Gastrocnemius medialis (tissue), 4 donors: ENCODE measurements around the gene GIGYF2. TPM values are rescaled to one million over a fixed set of nuclear protein-coding genes. Genes with fewer than 3 reads are reported as not detected.
"Not testable (repeated sequence)": the region's sequence is repeated elsewhere in the genome, so short reads cannot be mapped to it uniquely, and the experiment has no call there.

Source experiments
- ATAC-seq, 2 donors: fragments of 150-250 bp; one replicate each; pipeline ENCODE4 v1.9.1; 2016
- DNase-seq, 2 donors: peaks; one replicate each; pipeline ENCODE4 v3.0.0-alpha.2; 2019
- H3K27ac ChIP-seq, 4 donors: fragments of 200-600 bp; sonication (generic); 1 replicate in 1 of 4; 2 replicates in 3 of 4; pipeline ENCODE4 v1.5.1; 2016 to 2018; ENCODE audit warnings: mild to moderate bottlenecking in 2 of 4, moderate library complexity in 1 of 4
- H3K27me3 ChIP-seq, 3 donors: fragments of 200-600 bp; sonication (generic) in 2 of 3; 1 replicate in 1 of 3; 2 replicates in 2 of 3; pipeline versions ENCODE4 v1.5.1 to v1.6.0; 2016 to 2019; ENCODE audit warnings: mild to moderate bottlenecking in 1 of 3, moderate library complexity in 1 of 3
- H3K36me3 ChIP-seq, 2 donors: fragments of 200-600 bp; sonication (generic) in 1 of 2; one replicate each; pipeline ENCODE4 v1.5.1; 2017 to 2018
- H3K4me1 ChIP-seq, 2 donors: fragments of 200-600 bp; sonication (generic) in 1 of 2; one replicate each; pipeline ENCODE4 v1.5.1; 2016 to 2017; ENCODE audit warnings: mild to moderate bottlenecking in 2 of 2
- H3K4me3 ChIP-seq, 4 donors: fragments of 200-600 bp; sonication (generic) in 3 of 4; 1 replicate in 1 of 4; 2 replicates in 3 of 4; pipeline ENCODE4 v1.5.1; 2016 to 2019; ENCODE audit warnings: mild to moderate bottlenecking in 2 of 4
- H3K9me3 ChIP-seq, 3 donors: fragments of 200-600 bp; sonication (generic) in 2 of 3; 1 replicate in 1 of 3; 2 replicates in 2 of 3; pipeline ENCODE4 v1.5.1; 2016 to 2019
- POLR2A ChIP-seq, 2 donors: fragments of 450-650 bp; IDR thresholded peaks; one replicate each; pipeline ENCODE4 v1.6.1; 2017; ENCODE audit warnings: antibody characterized with exemption in 2 of 2, mild to moderate bottlenecking in 2 of 2, moderate library complexity in 2 of 2
- in situ Hi-C, 4 donors: fragments of 200-750 bp; cut with MboI; loops; one replicate each; pipeline versions ENCODE4 v1.15.0 to v1.8.0; 2017; ENCODE audit warnings: low sequenced_read_pairs in 4 of 4
- intact Hi-C: fragments of 100-400 bp; cut with DNase I; formaldehyde crosslinking; loops from one replicate; pipeline ENCODE4 v1.15.1; 2023; ENCODE audit warnings: low total_unique reads
- total RNA-seq, 4 donors: library from RNA; depleted of rRNA; stranded (reverse); fragments of >200 nt; gene quantifications; one replicate each; pipeline versions ENCODE4 v1.1.0 to v1.2.3, GENCODE V29; 2016
- TF ChIP-seq, protein P1 (sequence below), 5 experiments: fragments of 450-650 bp in 3 of 5; fragments of 200-600 bp in 2 of 5; sonication (generic) in 2 of 5; IDR thresholded peaks in 4 of 5; conservative IDR thresholded peaks in 1 of 5; 1 replicate in 4 of 5; 2 replicates in 1 of 5; pipeline ENCODE4 v1.5.1; 2016 to 2019; ENCODE audit warnings: antibody characterized with exemption in 5 of 5, mild to moderate bottlenecking in 3 of 5, moderate library complexity in 3 of 5

The GIGYF2 gene
- total RNA-seq, 4 donors from 2014 or later, result 55.7 to 87.8 (median 66.1) TPM

DNA sequence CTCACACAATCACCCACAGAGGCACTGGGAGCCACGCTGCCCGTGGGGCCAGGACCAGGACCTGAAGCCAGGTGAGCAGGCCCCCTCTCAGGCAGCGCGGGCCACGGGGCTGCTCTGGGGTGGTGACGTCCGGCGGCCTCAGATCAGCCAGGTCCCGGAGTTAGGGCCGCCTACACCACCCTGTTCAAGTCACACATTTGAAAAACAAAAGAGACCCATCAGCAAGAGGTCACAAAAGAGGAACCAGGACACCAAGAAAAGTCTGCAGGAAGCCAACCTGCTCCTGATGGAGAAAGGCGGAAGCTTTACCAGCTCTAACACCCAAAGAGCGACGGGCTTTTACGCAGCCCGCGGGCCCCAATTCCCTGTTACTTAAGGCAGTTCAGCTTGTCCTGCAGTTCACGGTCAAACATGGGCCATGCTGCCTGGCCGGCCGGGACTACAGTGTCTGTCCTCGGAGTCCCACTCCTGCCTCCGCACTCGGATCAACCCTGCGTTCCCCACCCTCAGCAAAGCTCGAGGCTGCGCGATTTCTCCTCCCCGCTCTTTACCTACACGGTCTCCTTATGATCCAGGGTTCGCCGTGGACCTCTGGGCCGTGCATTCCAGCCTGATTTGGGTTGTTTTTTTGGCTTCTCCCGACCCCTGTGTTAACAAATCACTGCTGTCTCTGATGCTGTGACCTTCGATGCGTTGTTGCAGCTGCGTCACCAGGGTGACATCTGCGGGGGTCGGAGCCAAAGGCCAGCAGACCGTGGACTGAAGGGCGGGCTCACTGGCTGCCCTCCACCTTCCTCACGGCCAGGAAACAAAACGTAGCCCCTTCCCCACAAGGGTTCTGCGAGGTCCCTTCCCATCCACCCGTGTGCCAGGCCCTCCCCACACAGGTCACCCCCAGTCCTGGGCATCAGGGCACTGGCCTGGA is 203.9 kb downstream of the GIGYF2 start:
- no peaks in the 10 kb centered on the region for H3K9me3 ChIP-seq
- H3K4me1 ChIP-seq, result no peaks in the 10 kb centered on the region
- ATAC-seq (no peak), DNase-seq (no peak)
- in situ Hi-C loops (no loop called here), intact Hi-C loops (no loop called here)
- TF ChIP-seq, protein P1, sequence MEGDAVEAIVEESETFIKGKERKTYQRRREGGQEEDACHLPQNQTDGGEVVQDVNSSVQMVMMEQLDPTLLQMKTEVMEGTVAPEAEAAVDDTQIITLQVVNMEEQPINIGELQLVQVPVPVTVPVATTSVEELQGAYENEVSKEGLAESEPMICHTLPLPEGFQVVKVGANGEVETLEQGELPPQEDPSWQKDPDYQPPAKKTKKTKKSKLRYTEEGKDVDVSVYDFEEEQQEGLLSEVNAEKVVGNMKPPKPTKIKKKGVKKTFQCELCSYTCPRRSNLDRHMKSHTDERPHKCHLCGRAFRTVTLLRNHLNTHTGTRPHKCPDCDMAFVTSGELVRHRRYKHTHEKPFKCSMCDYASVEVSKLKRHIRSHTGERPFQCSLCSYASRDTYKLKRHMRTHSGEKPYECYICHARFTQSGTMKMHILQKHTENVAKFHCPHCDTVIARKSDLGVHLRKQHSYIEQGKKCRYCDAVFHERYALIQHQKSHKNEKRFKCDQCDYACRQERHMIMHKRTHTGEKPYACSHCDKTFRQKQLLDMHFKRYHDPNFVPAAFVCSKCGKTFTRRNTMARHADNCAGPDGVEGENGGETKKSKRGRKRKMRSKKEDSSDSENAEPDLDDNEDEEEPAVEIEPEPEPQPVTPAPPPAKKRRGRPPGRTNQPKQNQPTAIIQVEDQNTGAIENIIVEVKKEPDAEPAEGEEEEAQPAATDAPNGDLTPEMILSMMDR (IDR thresholded peaks at IDR 0.05 in 4 of 5, conservative IDR thresholded peaks at IDR 0.05 in 1 of 5), result no peak
- no peak for TF ChIP-seq POLR2A (IDR thresholded peaks at IDR 0.05)
- no peaks in the 10 kb centered on the region for H3K36me3 ChIP-seq
- H3K4me3 ChIP-seq, result no peak overlapping the region
- H3K27me3 ChIP-seq, result peaks cover 3 to 15% (median 11%) of the 10 kb centered on the region in 3 donors
- no peak overlapping the region for H3K27ac ChIP-seq

DNA sequence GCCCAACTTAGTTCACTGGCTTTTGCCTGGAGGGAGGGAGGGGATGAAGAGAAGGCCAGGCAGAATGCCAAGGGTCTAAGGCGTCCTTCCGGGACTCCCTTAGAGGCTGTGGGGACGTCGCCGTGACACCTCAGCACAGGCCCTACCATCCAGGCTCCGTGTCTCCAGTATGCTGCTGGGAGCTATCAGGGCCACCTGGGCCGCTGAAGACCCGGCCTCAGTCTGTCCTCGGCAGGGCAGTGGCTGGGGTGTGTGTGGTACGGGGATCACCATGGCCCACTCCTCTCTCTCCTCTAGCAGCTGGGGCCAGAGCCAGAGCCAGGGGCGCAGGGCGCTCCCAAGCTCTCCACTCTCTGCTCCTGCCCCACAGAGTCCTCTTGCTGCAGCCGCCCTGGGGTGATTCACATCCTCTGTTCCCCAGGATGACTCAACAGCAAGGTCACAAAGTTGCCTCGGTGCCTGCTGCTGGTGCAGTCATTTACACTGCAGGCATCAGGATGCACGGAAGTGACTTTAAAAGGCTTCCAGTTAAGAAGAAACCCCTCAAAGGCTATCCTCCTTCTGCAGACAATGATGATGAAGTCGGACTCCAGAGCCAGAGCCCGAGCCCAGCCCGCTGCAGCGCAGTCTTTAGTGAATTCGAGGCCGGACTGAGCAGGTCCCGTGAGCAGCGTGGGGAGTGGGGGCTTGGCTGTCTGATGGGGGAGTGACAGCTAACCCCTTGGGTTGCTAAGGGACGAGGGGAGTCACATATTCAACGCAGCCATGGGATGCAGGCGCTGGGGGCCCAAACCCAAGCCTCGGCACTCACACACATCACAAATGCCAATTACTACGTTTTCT is 204.8 kb downstream of the GIGYF2 start:
- Histone ChIP-seq H3K9me3 (no peaks in the 10 kb centered on the region), H3K4me1 (no peaks in the 10 kb centered on the region), H3K27me3 (peaks cover 3 to 15% (median 11%) of the 10 kb centered on the region in 3 donors), H3K4me3 (no peak overlapping the region), H3K36me3 (no peaks in the 10 kb centered on the region), H3K27ac (no peak overlapping the region)
- in situ Hi-C loops, result no loop called here
- ATAC-seq (no peak), DNase-seq (no peak)
- no peak for TF ChIP-seq POLR2A (IDR thresholded peaks at IDR 0.05)
- TF ChIP-seq, protein P1 (IDR thresholded peaks at IDR 0.05 in 4 of 5, conservative IDR thresholded peaks at IDR 0.05 in 1 of 5), result no peak
- intact Hi-C loops, result no loop called here

DNA sequence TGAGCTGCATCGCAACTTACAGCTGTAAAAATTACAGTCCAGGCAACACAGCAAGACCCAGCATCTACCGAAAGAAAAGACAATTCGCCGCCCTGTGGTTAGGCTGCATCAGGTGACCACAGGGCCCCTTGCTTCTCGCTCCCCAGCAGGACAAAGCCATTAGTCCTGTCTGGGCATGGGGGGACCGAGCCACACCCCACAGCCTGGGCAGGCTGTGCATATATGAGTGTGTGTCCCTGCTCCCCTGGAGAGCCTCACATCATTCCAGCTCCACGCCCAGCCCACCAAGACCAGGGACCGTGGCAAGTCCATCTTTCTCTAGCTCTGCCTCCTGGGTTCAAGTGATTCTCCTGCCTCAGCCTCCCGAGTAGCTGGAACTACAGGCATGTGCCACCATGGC is 206.9 kb downstream of the GIGYF2 start:
- Histone ChIP-seq H3K27me3 (peaks cover 3 to 15% (median 11%) of the 10 kb centered on the region in 3 donors), H3K4me1 (no peaks in the 10 kb centered on the region), H3K27ac (no peak overlapping the region), H3K36me3 (no peaks in the 10 kb centered on the region), H3K9me3 (no peaks in the 10 kb centered on the region), H3K4me3 (no peak overlapping the region)
- no peak for DNase-seq
- no peak for ATAC-seq
- in situ Hi-C loops (no loop called here), intact Hi-C loops (no loop called here)
- TF ChIP-seq, protein P1 (IDR thresholded peaks at IDR 0.05 in 4 of 5, conservative IDR thresholded peaks at IDR 0.05 in 1 of 5), result no peak
- no peak for TF ChIP-seq POLR2A (IDR thresholded peaks at IDR 0.05)

DNA sequence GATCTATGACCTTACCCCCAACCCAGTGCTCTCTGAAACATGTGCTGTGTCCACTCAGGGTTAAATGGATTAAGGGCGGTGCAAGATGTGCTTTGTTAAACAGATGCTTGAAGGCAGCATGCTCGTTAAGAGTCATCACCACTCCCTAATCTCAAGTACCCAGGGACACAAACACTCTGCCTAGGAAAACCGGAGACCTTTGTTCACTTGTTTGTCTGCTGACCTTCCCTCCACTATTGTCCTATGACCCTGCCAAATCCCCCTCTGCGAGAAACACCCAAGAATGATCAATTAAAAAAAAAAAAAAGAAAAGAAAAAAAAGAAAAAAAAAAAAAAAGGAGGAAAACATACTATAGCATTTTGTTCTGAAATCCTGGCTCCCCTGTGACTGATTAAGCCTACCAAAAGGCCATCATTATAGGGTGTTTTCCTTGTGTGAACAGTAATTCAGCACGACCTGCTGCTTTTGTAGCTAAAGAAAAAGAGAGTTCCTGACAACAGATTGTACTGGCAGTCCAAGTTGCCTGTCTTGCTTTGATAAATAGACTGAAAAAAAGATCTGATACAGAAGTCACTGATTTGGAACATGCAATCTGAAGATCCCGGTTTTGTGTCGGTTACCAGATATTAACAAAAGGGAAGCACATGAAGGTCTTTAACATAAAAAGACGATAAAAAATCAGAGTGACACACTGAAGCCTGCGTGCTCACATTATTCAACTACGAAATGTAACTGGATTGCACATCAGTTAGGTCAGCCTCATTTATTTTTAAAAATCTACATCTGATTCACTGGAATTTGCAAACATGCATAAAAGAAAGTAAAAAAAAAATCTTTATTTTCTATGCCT is 210.0 kb downstream of the GIGYF2 start:
- intact Hi-C loops, H3K27ac ChIP-seq, H3K9me3 ChIP-seq, ATAC-seq, H3K36me3 ChIP-seq, H3K4me1 ChIP-seq, in situ Hi-C loops, DNase-seq, H3K4me3 ChIP-seq: not testable (repeated sequence)
- peaks cover 0 to 10% (median 9%) of the 10 kb centered on the region in 3 donors for H3K27me3 ChIP-seq

DNA sequence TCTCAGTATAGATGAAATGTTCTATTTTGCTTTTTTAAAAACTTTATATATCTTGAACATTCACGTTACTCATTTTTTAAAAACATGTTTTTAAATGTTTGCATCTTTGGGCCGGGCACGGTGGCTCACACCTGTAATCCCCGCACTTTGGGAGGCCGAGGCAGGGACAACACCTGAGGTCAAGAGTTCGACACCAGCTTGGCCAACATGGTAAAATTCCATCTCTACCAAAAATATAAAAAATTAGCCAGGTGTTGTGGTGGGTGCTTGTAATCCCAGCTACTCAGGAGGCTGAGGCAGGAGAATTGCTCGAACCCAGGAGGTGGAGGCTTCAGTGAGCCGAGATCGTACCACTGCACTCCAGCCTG is 210.6 kb downstream of the GIGYF2 start:
- intact Hi-C loops, H3K9me3 ChIP-seq, H3K4me3 ChIP-seq, H3K27ac ChIP-seq, in situ Hi-C loops, H3K36me3 ChIP-seq, ATAC-seq, DNase-seq, H3K4me1 ChIP-seq: not testable (repeated sequence)
- peaks cover 0 to 10% (median 3%) of the 10 kb centered on the region in 3 donors for H3K27me3 ChIP-seq
